Activated CD8-positive, alpha-beta memory T cell treated with anti-CD3 and anti-CD28 coated beads for 1 hour (primary cell): ENCODE data around the gene GNB1.
"Not testable (repeated sequence)": the region's sequence is repeated elsewhere in the genome, so short reads cannot be mapped to it uniquely, and the experiment has no call there.

ENCODE experiments used
- DNase-seq, 2 donors: peaks; one replicate each; pipeline ENCODE4 v3.0.0-alpha.2; 2020; ENCODE audit warnings: low read depth in 1 of 2; ENCODE audit errors: extremely low read depth in 1 of 2

GNB1 gene

DNA sequence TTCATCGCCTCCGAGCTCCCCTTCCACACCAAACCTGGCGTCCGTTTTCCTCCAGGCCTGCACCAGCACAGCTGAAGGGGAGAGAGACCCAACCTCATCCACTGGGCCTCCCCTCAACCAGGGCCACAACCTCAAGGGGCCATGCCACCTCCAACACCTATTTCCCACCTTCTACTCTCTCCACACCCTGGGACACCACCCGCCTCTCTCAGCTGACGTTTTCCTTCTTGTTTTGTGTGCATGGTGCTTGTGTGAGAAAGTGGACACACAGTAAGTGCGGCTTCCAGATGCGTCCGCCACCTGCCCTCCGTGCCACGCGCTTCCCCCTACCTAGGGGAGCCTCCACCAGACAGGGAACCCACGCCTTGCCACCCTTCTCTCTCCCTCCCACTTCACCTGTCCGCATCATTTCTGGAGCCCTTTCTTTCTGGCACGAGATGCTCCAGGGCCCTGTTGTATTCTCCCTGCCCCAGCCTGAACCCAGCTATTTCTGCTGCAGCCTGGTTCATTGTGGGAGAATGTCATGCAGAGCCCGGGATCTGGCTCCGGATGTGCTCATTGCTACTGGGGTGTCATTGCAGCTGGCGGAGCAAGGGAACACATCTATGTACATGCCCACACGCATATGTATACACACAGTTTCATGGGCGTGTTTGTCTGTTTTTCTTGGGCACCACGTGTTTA, 1.3 kb upstream of the GNB1 start:
- DNase-seq: no peak

DNA sequence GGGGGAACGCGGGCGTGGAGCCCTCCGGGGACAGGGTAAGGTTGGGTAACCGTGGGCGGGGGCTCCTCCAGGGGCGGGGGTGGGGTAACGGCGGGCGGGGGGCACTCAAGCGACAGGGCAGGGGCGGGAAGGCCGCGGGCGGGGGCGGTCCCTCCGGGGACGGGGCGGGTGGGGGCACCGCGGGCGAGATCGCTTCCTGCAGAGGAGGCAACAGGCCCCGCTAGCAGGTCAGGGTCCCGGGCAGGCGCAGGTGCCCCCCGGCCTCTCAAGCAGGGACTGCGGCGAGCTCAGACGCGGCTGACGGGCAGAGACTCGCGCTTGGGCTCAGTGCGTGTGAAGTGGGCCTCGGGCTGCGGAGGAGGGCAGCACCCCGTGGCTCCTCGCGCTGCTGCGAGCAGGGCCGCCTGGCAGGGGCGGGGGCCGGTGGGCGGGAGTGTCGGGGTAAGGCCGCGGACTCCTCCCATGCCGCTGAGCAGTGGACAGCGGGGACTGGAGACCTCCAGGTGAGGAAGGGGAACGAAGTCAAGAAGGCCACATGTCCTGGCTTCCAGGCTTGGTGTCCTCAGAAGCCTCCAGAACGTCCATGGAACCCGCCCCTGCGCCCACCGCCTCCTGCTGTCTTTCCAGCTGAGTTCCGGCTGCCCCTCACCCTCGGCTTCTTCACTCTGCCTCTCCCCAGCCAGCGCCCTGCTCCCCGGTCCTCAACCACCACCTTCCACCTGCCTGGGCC, 627 bp upstream of the GNB1 start:
- peak; percentile 40 to 73 for DNase-seq

DNA sequence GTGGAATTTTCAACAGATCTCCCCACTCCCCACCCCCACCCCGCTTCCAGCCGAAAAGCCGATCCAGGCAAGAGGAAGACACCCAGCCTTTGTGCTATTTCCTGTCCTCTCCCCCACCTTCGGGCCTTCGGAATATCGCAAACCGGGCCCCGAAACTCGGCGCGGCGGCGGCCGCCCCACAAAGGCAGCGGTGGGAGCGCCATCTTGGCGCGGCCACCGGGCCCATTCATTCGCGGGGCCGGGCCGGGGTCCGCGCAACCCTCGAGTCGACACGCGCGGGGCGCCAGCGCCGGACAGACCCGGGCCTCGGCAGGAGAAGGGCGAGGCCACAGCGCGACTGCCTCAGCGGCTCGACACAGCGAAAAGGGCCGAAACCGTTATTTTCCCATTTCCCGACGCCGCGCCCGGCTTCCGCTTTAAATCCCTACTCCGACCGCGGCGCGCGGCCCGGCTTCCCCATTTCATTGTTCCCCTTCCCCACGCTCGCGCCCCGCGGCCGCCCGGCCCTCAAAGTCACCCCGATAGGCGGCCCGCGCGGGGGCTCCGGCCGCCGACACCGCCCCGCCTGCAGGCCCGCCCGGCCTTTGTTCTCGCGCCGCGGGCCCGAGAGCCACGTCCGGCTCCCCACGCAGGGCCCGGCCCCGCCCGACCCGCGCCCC, 911 bp downstream of the GNB1 start:
- DNase-seq: peak in 1 of 2 donors; percentile 25

DNA sequence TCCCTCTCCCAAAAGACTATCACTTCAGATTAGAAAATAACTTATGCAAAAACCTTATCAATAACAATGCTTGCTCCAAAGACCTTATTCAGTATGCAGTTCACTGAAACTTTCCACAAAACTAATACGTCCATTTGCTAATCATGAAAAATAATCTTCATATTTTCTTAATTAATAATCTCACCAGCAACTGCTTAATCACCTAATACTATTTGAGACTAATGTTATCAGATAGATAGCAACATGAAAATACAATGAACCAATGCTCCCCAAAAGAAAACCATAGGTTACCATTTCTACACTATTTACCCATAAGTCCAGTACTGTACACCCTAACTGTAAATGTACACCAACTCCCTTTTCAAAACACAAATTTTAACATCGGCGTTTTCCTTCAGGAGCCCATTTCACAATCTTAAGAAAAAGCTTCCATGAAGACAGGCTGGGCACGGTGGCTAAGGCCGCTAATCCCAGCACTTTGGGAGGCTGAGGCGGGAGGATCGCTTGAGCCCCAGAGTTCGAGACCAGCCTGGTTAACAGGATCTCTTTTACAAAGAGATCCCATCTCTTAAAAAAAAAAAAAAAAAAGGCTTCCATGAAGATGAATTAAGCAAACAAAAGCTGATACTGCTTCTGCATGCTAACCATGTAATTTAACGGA, 1.7 kb downstream of the GNB1 start:
- DNase-seq: no peak

DNA sequence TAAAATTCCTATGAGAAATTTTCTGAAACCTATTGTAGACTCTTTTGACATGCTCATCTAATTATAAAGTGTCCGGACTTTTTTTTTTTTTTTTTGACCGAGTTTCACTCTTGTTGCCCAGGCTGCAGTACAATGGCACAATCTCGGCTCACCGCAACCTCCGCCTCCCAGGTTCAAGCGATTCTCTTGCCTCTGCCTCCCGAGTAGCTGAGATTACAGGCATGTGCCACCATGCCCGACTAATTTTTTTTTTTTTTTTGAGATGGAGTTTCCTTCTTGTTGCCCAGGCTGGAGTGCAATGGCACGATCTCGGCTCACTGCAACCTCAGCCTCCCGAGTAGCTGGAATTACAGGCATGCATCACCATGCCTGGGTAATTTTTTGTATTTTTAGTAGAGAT, 7.0 kb downstream of the GNB1 start:
- DNase-seq: not testable (repeated sequence)

DNA sequence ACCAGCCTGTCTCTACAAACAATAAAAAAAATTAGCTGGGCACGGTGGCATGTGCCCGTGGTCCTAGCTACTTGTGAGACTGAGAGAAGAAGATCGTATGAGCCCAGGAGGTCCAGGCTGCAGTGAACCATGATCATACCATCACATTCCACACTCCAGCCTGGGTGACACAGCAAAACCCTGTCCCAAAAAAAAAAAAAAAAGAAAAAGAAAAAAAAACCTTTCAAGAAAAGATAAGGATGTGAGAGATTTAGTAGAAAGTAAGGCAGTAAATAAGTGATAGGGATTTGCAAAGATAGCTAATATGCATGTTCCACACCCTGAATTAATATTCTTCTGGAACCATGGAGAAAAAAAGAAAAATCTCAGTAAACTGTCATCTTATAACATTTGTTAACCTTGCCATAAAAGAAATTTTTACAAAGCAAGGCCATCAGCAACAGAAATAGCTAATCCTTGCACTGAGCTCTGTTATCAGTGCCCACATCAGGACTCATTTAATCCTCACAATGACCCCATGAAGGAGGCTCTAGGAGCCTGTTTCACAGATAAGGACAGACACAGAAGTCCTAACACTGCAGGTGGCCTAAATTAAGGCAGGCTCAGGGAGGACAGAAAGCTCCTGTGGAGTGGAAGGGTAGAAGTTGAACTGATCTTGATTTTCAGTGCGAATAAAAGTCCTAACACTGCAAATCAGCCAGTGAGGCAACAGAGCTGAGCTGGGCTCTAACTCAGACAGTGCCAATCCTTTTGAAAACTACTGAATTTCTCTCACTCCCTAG, 7.6 kb downstream of the GNB1 start:
- no peak for DNase-seq

DNA sequence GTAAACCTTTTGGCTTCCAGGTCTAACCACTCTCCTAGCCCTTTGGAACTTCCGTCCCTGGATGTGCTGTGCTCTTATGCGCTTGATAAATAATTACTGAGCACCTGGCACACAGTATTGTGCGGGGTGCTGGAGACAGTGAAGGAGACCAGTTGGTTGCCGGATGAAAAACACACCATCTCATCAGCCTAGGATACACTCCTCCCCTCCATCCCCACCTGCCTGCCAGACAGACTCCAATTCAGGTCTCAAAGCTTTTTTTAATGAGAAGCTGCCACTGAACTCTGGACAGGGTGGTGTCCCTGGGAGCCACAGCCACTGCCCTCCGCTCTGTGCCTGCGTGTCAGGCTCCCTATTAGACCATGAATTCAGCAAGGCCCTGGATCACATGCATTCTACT, 9.2 kb downstream of the GNB1 start:
- no peak for DNase-seq

DNA sequence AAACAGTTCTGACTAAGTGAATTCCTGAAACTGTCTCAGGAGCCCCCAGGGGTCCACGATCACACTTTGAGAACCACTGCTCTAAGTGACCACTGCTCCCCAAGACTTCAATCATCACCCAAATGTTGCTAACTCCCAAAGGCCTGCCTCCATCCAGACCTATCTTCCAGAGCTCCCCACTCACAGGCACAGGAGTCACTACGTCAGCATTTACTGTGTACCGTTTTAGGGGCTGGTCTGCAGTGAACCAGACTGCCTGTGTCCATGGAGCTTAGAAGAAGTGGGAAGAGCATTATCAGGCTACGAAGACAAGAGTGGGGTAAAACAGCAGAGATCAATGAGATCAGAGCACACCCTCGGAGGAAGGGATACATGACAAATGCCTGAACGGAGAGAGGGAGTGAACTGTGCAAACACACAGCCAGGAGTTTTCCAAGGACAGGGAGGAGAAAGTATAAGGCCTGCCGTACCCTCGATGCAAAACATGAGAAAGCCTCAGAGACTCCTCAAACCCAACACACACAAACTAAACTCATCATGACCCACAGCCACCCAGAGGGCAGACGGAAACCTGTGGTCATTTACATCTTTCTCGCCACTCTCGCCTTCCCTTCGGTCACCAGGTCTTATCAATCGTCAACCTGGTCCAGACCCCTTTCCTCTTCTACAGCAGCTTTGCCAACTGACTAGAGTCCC, 10.1 kb downstream of the GNB1 start:
- no peak for DNase-seq

DNA sequence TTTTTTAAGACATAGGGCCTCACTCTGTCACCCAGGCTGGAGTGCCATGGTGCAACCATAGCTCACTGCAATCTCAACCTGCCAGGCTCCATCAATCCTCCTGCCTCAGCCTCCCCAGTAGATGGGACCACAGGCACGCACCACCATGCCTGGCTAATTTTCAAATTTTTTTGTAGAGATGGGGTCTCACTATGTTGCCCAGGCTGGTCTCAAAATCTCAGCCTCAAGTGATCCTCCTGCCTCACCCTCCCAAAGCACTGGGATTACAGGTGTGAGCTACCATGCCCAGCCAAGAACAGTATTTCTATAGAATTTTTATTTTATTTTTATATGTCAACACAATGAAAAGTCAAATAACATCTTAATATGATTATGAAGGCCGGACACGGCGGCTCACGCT, 10.9 kb downstream of the GNB1 start:
- no peak for DNase-seq

DNA sequence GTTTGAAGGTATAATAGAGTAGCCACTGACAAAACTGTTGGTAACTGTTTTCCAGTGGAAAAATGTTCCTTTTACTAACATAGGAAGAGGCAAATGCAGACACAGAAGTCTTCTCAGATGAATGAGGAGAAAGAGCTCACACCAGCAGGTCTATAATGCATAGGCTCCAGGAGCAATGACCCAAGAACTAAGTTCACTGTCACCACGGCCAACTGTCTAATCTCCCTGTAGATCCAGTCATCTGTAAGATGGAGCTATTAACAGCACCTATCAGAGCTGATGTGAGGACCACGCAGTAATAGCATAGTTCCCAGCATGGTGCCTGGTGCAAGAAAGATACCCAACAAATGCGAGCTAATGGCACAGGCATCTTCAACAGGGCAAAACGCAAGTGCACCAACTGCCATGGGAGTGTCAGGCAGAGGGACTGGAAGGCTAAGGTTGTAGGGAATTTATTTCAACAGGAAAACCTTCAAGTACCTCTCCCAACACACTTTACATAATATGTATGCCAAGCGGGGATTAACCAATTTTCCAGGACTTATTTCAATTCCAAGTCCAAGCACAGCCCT, 12.9 kb downstream of the GNB1 start:
- DNase-seq: no peak

DNA sequence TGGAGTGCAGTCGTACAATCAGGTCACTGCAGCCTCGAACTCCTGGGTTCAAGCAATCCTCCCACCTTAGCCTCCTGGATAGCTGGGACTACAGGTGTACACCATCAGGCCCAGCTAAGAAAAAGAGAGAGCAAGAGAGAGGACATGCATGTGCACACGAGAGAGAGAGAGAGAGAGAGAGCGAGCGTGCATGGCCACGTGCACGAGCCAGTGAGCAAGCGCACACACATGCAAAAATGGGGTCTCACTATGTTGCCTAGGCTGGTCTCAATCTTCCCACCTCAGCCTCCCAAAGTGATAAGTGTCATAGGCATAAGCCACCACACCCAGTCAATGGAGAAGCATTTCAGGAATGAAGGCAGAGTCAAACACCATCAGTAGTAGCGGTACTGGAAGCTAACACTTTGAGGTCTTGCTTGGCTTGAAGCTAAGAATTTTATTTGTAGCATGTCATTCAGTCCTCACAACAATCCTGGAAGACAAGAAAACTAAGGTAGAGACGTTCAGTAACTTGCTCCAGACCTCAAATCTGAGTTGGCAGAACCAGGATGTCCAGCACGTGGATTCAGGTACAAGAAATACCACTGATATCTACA, 14.5 kb downstream of the GNB1 start:
- DNase-seq: no peak

DNA sequence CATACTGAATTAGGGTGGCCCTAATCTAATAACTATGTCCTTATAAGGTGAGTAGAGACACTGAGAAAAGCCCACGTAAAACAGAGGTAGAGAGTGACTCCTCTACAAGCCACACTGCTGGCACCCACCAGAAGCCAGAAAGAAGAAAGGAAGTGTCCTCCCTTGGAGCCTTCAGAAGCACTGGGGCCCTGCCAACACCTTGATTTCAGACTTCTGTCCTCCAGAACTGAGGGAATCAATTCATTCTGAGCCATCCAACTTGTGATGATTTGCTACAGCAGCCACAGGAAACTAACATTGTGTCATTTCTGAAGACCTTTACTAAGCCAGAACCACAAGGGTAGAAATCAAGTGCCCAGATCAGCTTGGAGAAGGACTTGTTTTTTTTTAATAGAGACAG, 15.0 kb downstream of the GNB1 start:
- DNase-seq: no peak

DNA sequence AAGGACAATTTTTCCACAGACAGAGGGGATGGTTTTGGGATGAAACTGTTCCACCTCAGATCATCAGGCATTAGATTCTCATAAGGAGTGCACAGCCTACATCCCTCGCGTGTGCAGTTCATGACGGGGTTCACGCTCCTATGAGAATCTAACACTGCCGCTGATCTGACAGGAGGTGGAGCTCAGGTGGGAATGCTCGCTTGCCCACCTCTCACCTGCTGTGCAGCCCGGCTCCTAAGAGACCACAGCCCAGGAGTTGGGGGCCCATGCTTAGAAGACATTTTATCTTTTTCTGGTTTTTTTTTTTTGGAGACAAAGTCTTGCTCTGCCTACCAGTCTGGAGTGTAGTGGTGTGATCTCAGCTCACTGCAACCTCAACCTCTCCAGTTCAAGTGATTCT, 16.0 kb downstream of the GNB1 start:
- no peak for DNase-seq

DNA sequence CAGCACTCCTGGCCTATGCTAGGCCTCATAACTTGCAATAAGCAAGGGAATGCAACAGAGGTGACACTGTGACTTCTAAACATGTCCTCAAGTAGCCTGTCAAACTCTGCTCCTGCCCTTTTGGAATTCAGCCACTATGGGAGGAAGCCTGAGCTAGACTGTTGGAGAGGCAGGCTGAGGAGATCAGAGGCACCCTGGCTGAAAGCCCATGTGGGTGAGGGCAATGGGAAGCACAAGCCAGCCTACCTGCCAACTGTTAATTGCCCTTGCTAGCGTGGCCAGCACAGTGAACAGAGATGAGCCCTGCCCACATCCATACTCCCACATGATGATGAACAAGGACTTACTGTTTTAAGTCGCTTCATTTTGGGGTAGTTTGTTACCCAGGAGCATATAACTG, 17.7 kb downstream of the GNB1 start:
- no peak for DNase-seq

DNA sequence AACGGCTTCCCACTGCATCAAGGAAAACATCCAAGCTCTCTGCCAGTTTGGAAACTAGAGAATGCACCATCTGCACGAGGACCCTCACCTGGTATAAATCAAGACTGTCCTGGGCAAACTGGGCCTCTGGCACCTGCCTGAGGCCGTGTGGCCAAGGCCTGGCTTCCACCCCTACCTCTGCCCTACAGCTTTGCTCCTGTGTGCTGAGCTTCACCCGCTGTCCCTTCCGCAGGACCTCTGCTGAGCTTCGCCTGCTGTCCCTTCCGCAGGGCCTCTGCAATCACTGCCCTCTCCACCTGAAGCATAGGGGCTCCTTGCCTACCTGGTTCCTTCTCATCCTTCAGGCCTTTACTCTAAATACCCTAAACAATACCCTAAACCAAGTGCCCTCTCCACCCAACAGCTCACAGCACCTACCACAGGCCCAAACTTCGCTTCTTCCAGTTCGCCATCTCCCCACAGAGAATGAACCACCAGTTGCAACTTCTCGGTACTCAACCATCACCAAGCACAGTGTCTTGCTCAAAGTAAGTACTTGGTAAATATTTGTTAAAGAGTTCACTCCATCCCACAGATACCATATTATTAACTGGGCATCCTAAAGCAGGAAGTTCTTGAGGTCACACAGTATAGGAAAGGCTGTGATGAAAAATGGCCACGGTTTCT, 18.4 kb downstream of the GNB1 start:
- no peak for DNase-seq

DNA sequence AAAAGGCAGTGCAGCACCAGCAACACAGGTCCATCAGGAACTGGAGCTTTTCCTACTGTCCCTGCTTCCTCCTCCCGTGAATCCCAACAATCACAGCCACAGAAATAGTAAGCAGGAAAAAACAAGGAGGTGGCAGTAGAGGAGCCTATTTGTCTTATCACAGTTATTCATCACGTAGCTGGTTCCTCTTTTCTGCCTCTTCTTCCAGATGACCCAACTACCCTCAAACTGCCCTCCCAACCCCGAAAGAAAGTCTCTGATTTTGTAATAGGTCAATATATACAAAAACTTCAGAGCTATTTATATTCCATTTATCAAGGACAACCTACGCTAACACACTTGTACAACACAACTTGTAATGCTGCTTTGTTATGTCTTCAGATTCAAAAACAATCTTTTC, 21.4 kb downstream of the GNB1 start:
- DNase-seq: no peak

DNA sequence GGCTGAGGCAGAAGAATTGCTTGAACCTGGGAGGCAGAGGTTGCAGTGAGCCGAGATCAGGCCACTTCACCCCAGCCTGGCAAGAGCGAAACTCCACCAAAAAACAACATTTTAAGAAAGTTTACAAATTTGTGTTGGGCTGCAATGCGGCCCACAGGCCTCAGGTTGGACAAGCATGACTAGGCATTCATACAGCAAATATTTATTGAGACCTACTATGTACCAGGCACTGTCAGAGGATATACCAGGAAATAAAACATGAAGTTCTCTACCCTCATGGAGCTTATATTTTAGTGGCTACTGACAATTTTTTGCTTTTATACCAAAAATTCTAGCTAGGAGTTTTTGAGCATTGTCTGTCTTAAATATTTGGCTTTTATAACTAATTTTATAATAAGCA, 23.7 kb downstream of the GNB1 start:
- DNase-seq: no peak

DNA sequence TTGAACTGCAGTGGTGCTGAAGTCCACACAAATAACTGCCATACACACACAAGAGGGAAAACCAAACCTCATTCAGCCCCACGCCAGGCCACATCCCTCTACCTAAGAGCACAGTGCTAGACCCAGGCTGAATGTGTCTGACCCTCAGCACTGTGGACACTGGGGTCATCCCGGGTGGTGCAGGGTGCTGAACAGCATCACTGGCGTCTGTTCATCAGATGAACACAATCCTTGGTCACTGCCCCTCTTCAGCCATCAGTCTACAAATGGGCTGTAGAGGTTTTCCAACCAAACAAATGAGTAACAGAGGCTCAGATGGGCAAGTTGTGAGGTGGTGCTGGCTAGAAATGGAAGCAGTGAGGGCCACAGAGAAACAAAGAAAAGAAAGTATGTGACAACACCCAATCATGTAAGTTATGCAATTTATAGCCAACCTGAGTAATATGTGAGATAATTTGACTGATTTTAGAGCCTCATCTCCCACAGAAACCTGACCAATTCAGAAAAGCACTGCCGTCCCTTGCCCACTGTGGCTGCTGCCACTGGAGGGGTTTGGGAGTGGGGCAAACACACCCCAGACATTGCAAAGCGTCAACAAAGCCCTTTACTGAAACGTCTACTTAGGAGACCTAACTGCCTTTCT, 27.9 kb downstream of the GNB1 start:
- DNase-seq: no peak
